ENCODE results near the gene LCP1. TPM values are rescaled to one million over a fixed set of nuclear protein-coding genes. Genes with fewer than 3 reads are reported as not detected.

The LCP1 gene
- total RNA-seq, 1 donor from 2014 or later, result 234 TPM

- Histone ChIP-seq H3K4me1 (peaks cover 9% of the 10 kb centered on the region), H3K27me3 (no peaks in the 10 kb centered on the region), H3K4me3 (no peak overlapping the region), H3K27ac (no peak overlapping the region), H3K9me3 (no peaks in the 10 kb centered on the region), H3K36me3 (no peaks in the 10 kb centered on the region)
- no peak for DNase-seq
- TF ChIP-seq CTCF (IDR thresholded peaks at IDR 0.05), result no peak
- intact Hi-C loops (cut with DNase I), result no loop called here
- ATAC-seq, result no peak
Observed at GRCh38 chr13:46202966-46203365, 21.0 kb upstream of the LCP1 start.

DNA sequence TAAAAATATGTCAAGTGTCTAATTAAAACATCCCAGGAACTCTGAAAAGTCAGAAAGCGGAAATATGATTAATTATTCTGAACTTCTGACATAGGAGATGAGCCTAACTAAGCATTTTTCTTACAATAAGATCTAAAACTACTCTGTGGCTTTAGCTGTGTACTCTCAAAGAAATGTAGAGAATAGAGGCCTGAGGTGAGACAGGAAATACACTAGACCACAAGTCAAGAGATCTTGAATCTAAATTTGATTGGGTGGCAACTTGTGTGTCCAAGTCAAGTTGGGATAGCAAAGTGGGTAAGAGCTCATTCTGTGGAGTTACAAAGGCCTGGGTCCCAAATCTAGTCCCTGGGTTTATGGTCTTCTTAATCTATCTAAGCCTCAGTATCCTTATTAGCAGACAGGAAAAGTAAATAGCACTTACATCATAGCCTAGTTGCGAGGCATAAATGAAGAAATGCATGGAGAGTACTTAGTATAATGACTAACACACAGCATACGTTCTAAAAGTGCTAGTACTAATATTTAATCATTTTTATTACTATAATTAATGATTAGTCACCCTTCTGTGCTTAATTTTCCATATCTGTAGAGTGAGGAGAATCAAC is 20.3 kb upstream of the LCP1 start:
- DNase-seq (no peak), ATAC-seq (peak; percentile 39)
- H3K9me3 ChIP-seq, result no peaks in the 10 kb centered on the region
- H3K27ac ChIP-seq, result no peak overlapping the region
- H3K27me3 ChIP-seq, result no peaks in the 10 kb centered on the region
- no peak overlapping the region for H3K4me3 ChIP-seq
- no peaks in the 10 kb centered on the region for H3K36me3 ChIP-seq
- intact Hi-C loops (cut with DNase I), result no loop called here
- peaks cover 9% of the 10 kb centered on the region for H3K4me1 ChIP-seq
- no peak for TF ChIP-seq CTCF (IDR thresholded peaks at IDR 0.05)

GRCh38 chr13:46198696-46199193 is 16.8 kb upstream of the LCP1 start:
- no peak for DNase-seq
- intact Hi-C loops (cut with DNase I), result no loop called here
- no peak for ATAC-seq
- no peak overlapping the region for H3K4me3 ChIP-seq
- peaks cover 9% of the 10 kb centered on the region for H3K4me1 ChIP-seq
- H3K36me3 ChIP-seq, result no peaks in the 10 kb centered on the region
- TF ChIP-seq CTCF (IDR thresholded peaks at IDR 0.05), result no peak
- no peaks in the 10 kb centered on the region for H3K27me3 ChIP-seq
- H3K9me3 ChIP-seq, result no peaks in the 10 kb centered on the region
- H3K27ac ChIP-seq, result no peak overlapping the region

DNA sequence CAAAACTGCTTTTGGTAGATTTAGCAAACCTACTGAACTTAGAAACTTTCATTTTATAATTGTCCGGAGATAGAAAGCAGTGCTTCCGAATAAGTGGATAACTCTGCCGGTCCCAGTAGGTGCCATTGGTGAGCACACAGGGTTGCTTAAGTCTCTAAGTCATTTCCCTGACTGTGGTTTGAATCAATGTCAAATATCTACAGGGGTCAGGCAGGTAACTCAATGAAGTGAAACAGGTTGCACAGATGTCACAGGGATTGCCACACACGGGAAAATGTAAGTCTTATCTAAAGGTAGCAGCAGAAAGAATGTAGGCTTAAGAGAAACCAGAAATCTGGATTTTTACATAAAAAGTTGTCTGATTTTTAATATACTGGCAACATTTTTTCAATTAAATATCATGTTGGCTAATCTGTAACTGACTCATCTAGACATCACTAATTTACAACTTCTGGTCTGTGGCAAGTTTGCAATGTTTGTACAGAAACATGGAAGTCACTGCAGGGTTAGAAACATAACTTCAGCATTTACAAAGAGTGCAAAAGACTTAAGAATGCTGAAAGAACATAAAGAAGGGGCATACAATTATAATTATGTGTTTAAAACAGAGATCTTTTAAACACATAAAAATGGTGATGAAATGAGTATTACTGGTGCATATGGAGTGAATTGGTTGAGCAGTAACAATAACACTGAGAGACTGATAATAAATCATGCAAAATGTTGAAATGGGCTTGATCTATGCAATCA is 15.5 kb upstream of the LCP1 start:
- DNase-seq (no peak), ATAC-seq (no peak)
- Histone ChIP-seq H3K4me1 (peaks cover 2% of the 10 kb centered on the region), H3K9me3 (no peaks in the 10 kb centered on the region), H3K36me3 (no peaks in the 10 kb centered on the region), H3K27me3 (no peaks in the 10 kb centered on the region), H3K27ac (no peak overlapping the region), H3K4me3 (no peak overlapping the region)
- intact Hi-C loops (cut with DNase I), result no loop called here
- no peak for TF ChIP-seq CTCF (IDR thresholded peaks at IDR 0.05)

DNA sequence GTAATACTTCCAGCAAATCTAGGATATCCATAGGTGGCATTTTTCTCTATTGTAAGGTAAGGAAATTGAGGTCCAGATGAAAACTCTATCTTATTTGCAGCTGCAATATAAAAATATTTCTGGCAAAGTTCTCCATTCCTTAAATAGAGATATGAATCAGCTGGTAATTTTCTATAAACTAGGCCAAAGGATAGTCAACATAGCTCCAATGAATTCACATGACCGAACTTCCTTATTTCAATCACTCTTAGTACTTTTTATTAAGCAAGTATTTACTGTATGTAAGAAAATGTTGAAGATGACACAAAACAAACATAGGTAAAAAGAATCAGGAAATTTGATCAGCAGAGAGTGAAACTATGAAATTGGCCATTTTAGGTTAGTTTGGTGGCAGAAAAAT is 13.0 kb upstream of the LCP1 start:
- intact Hi-C loops (cut with DNase I), result no loop called here
- Histone ChIP-seq H3K27me3 (no peaks in the 10 kb centered on the region), H3K9me3 (no peaks in the 10 kb centered on the region), H3K4me1 (no peaks in the 10 kb centered on the region), H3K4me3 (no peak overlapping the region), H3K27ac (peak overlapping the region; percentile 9), H3K36me3 (no peaks in the 10 kb centered on the region)
- TF ChIP-seq CTCF (IDR thresholded peaks at IDR 0.05), result no peak
- no peak for DNase-seq
- peak; percentile 56 for ATAC-seq
